HepG2 (cell line): ENCODE measurements around the gene SIGLEC10. TPM values are rescaled to one million over a fixed set of nuclear protein-coding genes. Genes with fewer than 3 reads are reported as not detected.

Experiments
- AGO1 ChIP-seq: fragments of 200-400 bp; formaldehyde crosslinking; IDR thresholded peaks from 2 replicates; pipeline ENCODE4 v1.6.1; 2017; ENCODE audit warnings: mild to moderate bottlenecking, low read depth, low read length, moderate library complexity; ENCODE audit not compliant: poor library complexity, severe bottlenecking
- GABPA ChIP-seq, 2 experiments: IDR thresholded peaks; 2 replicates each; pipeline ENCODE4 v1.6.1; 2011 to 2016; ENCODE audit warnings: low read depth in 2 of 2, low read length in 1 of 2, missing biosample characterization in 1 of 2, missing genetic modification characterization in 1 of 2
- HDAC1 ChIP-seq: sonication (generic); formaldehyde crosslinking; IDR thresholded peaks from 2 replicates; pipeline ENCODE4 v1.5.1; 2020; ENCODE audit warnings: mild to moderate bottlenecking, missing genetic modification reagents
- MED8 ChIP-seq: sonication (generic); formaldehyde crosslinking; IDR thresholded peaks from 2 replicates; pipeline ENCODE4 v1.8.1; 2023; ENCODE audit warnings: mild to moderate bottlenecking, missing genetic modification reagents; ENCODE audit not compliant: insufficient replicate concordance
- NONO ChIP-seq, 2 experiments: fragments of 450-650 bp in 1 of 2; sonication (generic) in 1 of 2; formaldehyde crosslinking in 1 of 2; IDR thresholded peaks in 1 of 2; conservative IDR thresholded peaks in 1 of 2; 2 replicates each; pipeline versions ENCODE4 v1.6.1 to v1.8.0; 2017 to 2022; ENCODE audit warnings: mild to moderate bottlenecking in 1 of 2, missing genetic modification reagents in 1 of 2, moderate library complexity in 1 of 2
- SRF ChIP-seq: IDR thresholded peaks from 2 replicates; pipeline ENCODE4 v1.6.1; 2011; ENCODE audit warnings: mild to moderate bottlenecking, low read depth, low read length, moderate library complexity
- TP53 ChIP-seq: sonication (generic); formaldehyde crosslinking; conservative IDR thresholded peaks from 2 replicates; pipeline ENCODE4 v1.4.0; 2020; ENCODE audit warnings: missing genetic modification reagents
- ZBTB3 ChIP-seq: sonication (generic); formaldehyde crosslinking; IDR thresholded peaks from 2 replicates; pipeline ENCODE4 v1.4.0; 2020; ENCODE audit warnings: low read depth, mild to moderate bottlenecking, moderate library complexity, missing genetic modification reagents, borderline replicate concordance
- ZFP41 ChIP-seq: sonication (generic); formaldehyde crosslinking; IDR thresholded peaks from 2 replicates; pipeline ENCODE4 v1.4.0; 2020; ENCODE audit warnings: mild to moderate bottlenecking, missing genetic modification reagents, borderline replicate concordance
- ZFP82 ChIP-seq: sonication (generic); formaldehyde crosslinking; IDR thresholded peaks from 2 replicates; pipeline ENCODE4 v1.5.1; 2020; ENCODE audit warnings: mild to moderate bottlenecking, missing genetic modification reagents, borderline replicate concordance
- ZNF224 ChIP-seq: sonication (generic); formaldehyde crosslinking; IDR thresholded peaks from 2 replicates; pipeline ENCODE4 v1.5.0; 2020; ENCODE audit warnings: mild to moderate bottlenecking, missing genetic modification reagents
- ZNF431 ChIP-seq: sonication (generic); formaldehyde crosslinking; IDR thresholded peaks from 2 replicates; pipeline ENCODE4 v1.9.0; 2022; ENCODE audit warnings: missing genetic modification reagents, low read depth, mild to moderate bottlenecking, borderline replicate concordance
- ZNF781 ChIP-seq: sonication (generic); formaldehyde crosslinking; IDR thresholded peaks from 2 replicates; pipeline ENCODE4 v1.5.1; 2020; ENCODE audit warnings: borderline replicate concordance, mild to moderate bottlenecking, missing genetic modification reagents; ENCODE audit errors: not compliant biosample characterization
- polyA plus RNA-seq, 8 experiments: library from polyadenylated mRNA; depleted of rRNA in 3 of 8; stranded (reverse) in 7 of 8; unstranded in 1 of 8; fragments of >200 nt; fragmentation: Illumina TruSeq in 4 of 8; extraction: Trizol in 4 of 8; gene quantifications; 2 replicates each; pipeline versions ENCODE4 v1.2.1 to v1.2.3, GENCODE V29; 2011 to 2016; ENCODE audit warnings: low read depth in 4 of 8, missing spikeins in 1 of 8, mixed read lengths in 1 of 8; ENCODE audit not compliant: insufficient read depth in 1 of 8
- total RNA-seq, 5 experiments: library from RNA; depleted of rRNA; stranded (reverse); fragments of >200 nt; fragmentation: Illumina TruSeq; extraction: Trizol; gene quantifications; 2 replicates each; pipeline ENCODE4 v1.2.3, GENCODE V29; 2016; ENCODE audit warnings: low read depth in 1 of 5
- TF ChIP-seq, protein P1 (sequence below): sonication (generic); formaldehyde crosslinking; IDR thresholded peaks from 2 replicates; pipeline ENCODE4 v1.5.0; 2020; ENCODE audit warnings: missing genetic modification reagents, mild to moderate bottlenecking, borderline replicate concordance
- TF ChIP-seq, protein P2 (sequence below): sonication (generic); formaldehyde crosslinking; IDR thresholded peaks from 2 replicates; pipeline ENCODE4 v1.4.0; 2020; ENCODE audit warnings: missing genetic modification reagents
- TF ChIP-seq, protein P3 (sequence below): sonication (generic); formaldehyde crosslinking; conservative IDR thresholded peaks from 2 replicates; pipeline ENCODE4 v1.5.0; 2020; ENCODE audit warnings: missing genetic modification reagents
- TF ChIP-seq, protein P4 (sequence below): IDR thresholded peaks from 2 replicates; pipeline ENCODE4 v1.6.1; 2016; ENCODE audit warnings: missing compliant biosample characterization, missing genetic modification reagents, borderline replicate concordance
- TF ChIP-seq, protein P5 (sequence below): sonication (generic); formaldehyde crosslinking; IDR thresholded peaks from 2 replicates; pipeline ENCODE4 v1.9.0; 2021; ENCODE audit warnings: missing genetic modification reagents, borderline replicate concordance
- TF ChIP-seq, protein P6 (sequence below): sonication (generic); formaldehyde crosslinking; IDR thresholded peaks from 2 replicates; pipeline ENCODE4 v1.4.0; 2020; ENCODE audit warnings: mild to moderate bottlenecking, missing genetic modification reagents

Gene SIGLEC10
- total and polyA plus RNA-seq, 2 of the 13 experiments (the other 11 are each of a cell fraction or from before 2014, with no cell fraction given) = not detected

DNA sequence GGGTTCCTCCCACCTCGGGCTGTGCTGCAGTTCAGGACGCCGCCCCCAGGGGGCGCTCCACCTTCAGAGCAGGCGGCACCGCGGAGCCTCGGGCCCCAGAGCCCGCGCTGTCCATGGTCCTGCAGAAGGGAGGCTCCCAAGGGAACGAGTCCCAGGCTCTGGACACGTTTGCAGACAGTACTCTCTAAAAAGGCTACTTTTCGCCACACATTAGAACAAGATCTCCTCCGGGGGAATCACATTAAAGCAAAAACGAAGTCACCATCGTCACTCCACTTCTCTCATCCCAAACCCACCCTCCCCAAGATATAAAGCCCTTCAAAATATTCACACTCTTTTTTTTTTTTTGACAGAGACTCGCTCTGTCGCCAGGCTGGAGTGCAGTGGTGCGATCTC is 4.6 kb upstream of the SIGLEC10 start (continued):
- TF ChIP-seq, protein P1, sequence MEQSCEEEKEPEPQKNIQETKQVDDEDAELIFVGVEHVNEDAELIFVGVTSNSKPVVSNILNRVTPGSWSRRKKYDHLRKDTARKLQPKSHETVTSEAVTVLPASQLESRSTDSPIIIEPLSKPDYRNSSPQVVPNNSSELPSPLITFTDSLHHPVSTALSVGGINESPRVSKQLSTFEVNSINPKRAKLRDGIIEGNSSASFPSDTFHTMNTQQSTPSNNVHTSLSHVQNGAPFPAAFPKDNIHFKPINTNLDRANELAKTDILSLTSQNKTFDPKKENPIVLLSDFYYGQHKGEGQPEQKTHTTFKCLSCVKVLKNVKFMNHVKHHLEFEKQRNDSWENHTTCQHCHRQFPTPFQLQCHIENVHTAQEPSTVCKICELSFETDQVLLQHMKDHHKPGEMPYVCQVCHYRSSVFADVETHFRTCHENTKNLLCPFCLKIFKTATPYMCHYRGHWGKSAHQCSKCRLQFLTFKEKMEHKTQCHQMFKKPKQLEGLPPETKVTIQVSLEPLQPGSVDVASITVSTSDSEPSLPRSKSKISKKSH (CRISPR knock-in tag) = peak; percentile 88; the same call in 1 of the 2 replicates
- TF ChIP-seq ZNF431 (CRISPR knock-in tag) = peak; percentile 93
- TF ChIP-seq, protein P2, sequence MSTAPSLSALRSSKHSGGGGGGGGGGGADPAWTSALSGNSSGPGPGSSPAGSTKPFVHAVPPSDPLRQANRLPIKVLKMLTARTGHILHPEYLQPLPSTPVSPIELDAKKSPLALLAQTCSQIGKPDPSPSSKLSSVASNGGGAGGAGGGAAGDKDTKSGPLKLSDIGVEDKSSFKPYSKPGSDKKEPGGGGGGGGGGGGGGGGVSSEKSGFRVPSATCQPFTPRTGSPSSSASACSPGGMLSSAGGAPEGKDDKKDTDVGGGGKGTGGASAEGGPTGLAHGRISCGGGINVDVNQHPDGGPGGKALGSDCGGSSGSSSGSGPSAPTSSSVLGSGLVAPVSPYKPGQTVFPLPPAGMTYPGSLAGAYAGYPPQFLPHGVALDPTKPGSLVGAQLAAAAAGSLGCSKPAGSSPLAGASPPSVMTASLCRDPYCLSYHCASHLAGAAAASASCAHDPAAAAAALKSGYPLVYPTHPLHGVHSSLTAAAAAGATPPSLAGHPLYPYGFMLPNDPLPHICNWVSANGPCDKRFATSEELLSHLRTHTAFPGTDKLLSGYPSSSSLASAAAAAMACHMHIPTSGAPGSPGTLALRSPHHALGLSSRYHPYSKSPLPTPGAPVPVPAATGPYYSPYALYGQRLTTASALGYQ (CRISPR knock-in tag) = peak; percentile 73; the same call in 1 of the 2 replicates
- TF ChIP-seq TP53 (CRISPR knock-in tag) = peak; percentile 78
- TF ChIP-seq SRF = no peak
- TF ChIP-seq, protein P3, sequence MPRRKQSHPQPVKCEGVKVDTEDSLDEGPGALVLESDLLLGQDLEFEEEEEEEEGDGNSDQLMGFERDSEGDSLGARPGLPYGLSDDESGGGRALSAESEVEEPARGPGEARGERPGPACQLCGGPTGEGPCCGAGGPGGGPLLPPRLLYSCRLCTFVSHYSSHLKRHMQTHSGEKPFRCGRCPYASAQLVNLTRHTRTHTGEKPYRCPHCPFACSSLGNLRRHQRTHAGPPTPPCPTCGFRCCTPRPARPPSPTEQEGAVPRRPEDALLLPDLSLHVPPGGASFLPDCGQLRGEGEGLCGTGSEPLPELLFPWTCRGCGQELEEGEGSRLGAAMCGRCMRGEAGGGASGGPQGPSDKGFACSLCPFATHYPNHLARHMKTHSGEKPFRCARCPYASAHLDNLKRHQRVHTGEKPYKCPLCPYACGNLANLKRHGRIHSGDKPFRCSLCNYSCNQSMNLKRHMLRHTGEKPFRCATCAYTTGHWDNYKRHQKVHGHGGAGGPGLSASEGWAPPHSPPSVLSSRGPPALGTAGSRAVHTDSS = no peak
- TF ChIP-seq, protein P4, sequence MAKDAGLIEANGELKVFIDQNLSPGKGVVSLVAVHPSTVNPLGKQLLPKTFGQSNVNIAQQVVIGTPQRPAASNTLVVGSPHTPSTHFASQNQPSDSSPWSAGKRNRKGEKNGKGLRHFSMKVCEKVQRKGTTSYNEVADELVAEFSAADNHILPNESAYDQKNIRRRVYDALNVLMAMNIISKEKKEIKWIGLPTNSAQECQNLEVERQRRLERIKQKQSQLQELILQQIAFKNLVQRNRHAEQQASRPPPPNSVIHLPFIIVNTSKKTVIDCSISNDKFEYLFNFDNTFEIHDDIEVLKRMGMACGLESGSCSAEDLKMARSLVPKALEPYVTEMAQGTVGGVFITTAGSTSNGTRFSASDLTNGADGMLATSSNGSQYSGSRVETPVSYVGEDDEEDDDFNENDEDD = peak; percentile 47; the same call in 1 of the 2 replicates
- TF ChIP-seq ZNF224 (CRISPR knock-in tag) = 0 out of 2 replicates have a peak, but pooled peaks have one; percentile 51
- TF ChIP-seq ZFP41 (CRISPR knock-in tag) = peak; percentile 82; the same call in 1 of the 2 replicates
- TF ChIP-seq ZFP82 (CRISPR knock-in tag) = no peak
- 0 out of 2 replicates have a peak, but pooled peaks have one; percentile 52 for TF ChIP-seq HDAC1 (CRISPR knock-in tag)
- peak; percentile 99 for TF ChIP-seq ZNF781
- TF ChIP-seq AGO1 = no peak
- TF ChIP-seq, protein P5, sequence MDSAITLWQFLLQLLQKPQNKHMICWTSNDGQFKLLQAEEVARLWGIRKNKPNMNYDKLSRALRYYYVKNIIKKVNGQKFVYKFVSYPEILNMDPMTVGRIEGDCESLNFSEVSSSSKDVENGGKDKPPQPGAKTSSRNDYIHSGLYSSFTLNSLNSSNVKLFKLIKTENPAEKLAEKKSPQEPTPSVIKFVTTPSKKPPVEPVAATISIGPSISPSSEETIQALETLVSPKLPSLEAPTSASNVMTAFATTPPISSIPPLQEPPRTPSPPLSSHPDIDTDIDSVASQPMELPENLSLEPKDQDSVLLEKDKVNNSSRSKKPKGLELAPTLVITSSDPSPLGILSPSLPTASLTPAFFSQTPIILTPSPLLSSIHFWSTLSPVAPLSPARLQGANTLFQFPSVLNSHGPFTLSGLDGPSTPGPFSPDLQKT (CRISPR knock-in tag) = no peak
- TF ChIP-seq, protein P6, sequence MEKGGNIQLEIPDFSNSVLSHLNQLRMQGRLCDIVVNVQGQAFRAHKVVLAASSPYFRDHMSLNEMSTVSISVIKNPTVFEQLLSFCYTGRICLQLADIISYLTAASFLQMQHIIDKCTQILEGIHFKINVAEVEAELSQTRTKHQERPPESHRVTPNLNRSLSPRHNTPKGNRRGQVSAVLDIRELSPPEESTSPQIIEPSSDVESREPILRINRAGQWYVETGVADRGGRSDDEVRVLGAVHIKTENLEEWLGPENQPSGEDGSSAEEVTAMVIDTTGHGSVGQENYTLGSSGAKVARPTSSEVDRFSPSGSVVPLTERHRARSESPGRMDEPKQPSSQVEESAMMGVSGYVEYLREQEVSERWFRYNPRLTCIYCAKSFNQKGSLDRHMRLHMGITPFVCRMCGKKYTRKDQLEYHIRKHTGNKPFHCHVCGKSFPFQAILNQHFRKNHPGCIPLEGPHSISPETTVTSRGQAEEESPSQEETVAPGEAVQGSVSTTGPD = peak; percentile 49; the same call in 1 of the 2 replicates
- TF ChIP-seq ZBTB3 (CRISPR knock-in tag) = peak; percentile 54; the same call in 1 of the 2 replicates
- no peak for TF ChIP-seq NONO (IDR thresholded peaks at IDR 0.05)
- TF ChIP-seq NONO (CRISPR knock-in tag; conservative IDR thresholded peaks at IDR 0.05) = no peak
- no peak for TF ChIP-seq MED8 (CRISPR knock-in tag)
- no peak for TF ChIP-seq GABPA (IDR thresholded peaks at IDR 0.05; ENCODE audit: low read depth, low read length)
- TF ChIP-seq GABPA (CRISPR knock-in tag; IDR thresholded peaks at IDR 0.05; ENCODE audit: low read depth) = peak; percentile 30; the same call in 1 of the 2 replicates
